Transverse colon (tissue), 4 donors: ENCODE measurements around the gene PAX5. TPM values are rescaled to one million over a fixed set of nuclear protein-coding genes. Genes with fewer than 3 reads are reported as not detected.

Experiments used
- DNase-seq: peaks from one replicate; pipeline ENCODE4 v3.0.0-alpha.2; 2019
- H3K27ac ChIP-seq, 4 donors: fragments of 200-600 bp; sonication (generic); 2 replicates each; pipeline ENCODE4 v1.5.1; 2016 to 2018; ENCODE audit warnings: inconsistent platforms in 4 of 4
- H3K27me3 ChIP-seq: fragments of 200-600 bp; sonication (generic); 2 replicates; pipeline ENCODE4 v1.5.1; 2017; ENCODE audit warnings: inconsistent platforms
- H3K36me3 ChIP-seq, 4 donors: fragments of 200-600 bp; sonication (generic); 2 replicates each; pipeline ENCODE4 v1.5.1; 2017 to 2019; ENCODE audit warnings: inconsistent platforms in 4 of 4
- H3K4me1 ChIP-seq, 4 donors: fragments of 200-600 bp; sonication (generic); 2 replicates each; pipeline ENCODE4 v1.5.1; 2017 to 2020; ENCODE audit warnings: inconsistent platforms in 4 of 4
- H3K4me3 ChIP-seq, 4 donors: fragments of 200-600 bp; sonication (generic); 1 replicate in 1 of 4; 2 replicates in 3 of 4; pipeline versions ENCODE4 v1.5.1 to v1.6.1; 2017 to 2019; ENCODE audit warnings: inconsistent platforms in 4 of 4
- H3K9me3 ChIP-seq, 2 donors: fragments of 200-600 bp; sonication (generic); 2 replicates each; pipeline ENCODE4 v1.5.1; 2017 to 2019; ENCODE audit warnings: inconsistent platforms in 2 of 2
- EP300 ChIP-seq: sonication (generic); formaldehyde crosslinking; IDR thresholded peaks from one replicate; pipeline ENCODE4 v1.6.1; 2017; ENCODE audit warnings: antibody characterized with exemption, low read depth
- POLR2A ChIP-seq: fragments of 450-650 bp; IDR thresholded peaks from one replicate; pipeline ENCODE4 v1.6.1; 2016; ENCODE audit warnings: antibody characterized with exemption, mild to moderate bottlenecking, moderate library complexity
- POLR2AphosphoS5 ChIP-seq, 3 donors: sonication (generic); formaldehyde crosslinking; IDR thresholded peaks; one replicate each; pipeline ENCODE4 v1.6.1; 2016; ENCODE audit warnings: antibody characterized with exemption in 3 of 3
- WGBS, 2 donors: methylation state at CpG; one replicate each; pipeline ENCODE4 v1.1.5; 2018; ENCODE audit warnings: low coverage in 1 of 2; 5-methylcytosine and 5-hydroxymethylcytosine counted together
- in situ Hi-C, 4 donors: fragments of 200-750 bp; cut with MboI; loops; one replicate each; pipeline versions ENCODE4 v1.15.0 to v1.15.1; 2017; ENCODE audit warnings: low sequenced_read_pairs in 3 of 4, low pct_ligation_motif_present in 1 of 4, low pct_unique_long_range_greater_than_20kb in 1 of 4
- intact Hi-C: fragments of 100-400 bp; cut with DNase I; formaldehyde crosslinking; loops from one replicate; pipeline ENCODE4 v1.15.1; 2023; ENCODE audit warnings: low total_unique reads
- total RNA-seq, 4 donors: library from RNA; depleted of rRNA; stranded (reverse); fragments of >200 nt; gene quantifications; one replicate each; pipeline ENCODE4 v1.1.0, GENCODE V29; 2016
- TF ChIP-seq, protein P1 (sequence below), 5 experiments: fragments of 200-600 bp in 3 of 5; fragments of 450-650 bp in 2 of 5; sonication (generic) in 3 of 5; IDR thresholded peaks; 1 replicate in 2 of 5; 2 replicates in 3 of 5; pipeline ENCODE4 v1.5.1; 2016 to 2017; ENCODE audit warnings: antibody characterized with exemption in 5 of 5, inconsistent platforms in 3 of 5, mild to moderate bottlenecking in 2 of 5, moderate library complexity in 1 of 5

PAX5 gene
- total RNA-seq, 4 donors from 2014 or later = 2.4 to 3.7 TPM; not detected in 2

DNA sequence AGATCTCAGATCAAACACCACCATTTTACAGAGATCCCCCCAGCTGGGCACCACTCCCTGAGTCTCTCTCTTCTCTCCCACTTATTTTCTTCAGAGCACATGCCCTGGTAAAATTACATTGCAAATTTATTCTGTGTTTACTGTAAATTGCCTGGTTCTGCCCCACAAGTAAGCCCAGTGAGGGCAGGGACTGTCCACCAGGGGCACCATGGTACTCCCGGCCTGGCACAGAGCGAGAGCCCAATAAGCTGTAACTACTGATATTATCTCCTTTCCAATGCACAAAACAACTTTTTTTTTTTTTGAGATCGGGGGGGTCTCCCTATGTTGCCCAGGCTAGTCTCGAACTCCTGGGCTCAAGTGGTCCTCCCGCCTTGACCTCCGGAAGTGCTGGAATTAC, 123.0 kb downstream of the PAX5 start:
- DNase-seq = no peak

DNA sequence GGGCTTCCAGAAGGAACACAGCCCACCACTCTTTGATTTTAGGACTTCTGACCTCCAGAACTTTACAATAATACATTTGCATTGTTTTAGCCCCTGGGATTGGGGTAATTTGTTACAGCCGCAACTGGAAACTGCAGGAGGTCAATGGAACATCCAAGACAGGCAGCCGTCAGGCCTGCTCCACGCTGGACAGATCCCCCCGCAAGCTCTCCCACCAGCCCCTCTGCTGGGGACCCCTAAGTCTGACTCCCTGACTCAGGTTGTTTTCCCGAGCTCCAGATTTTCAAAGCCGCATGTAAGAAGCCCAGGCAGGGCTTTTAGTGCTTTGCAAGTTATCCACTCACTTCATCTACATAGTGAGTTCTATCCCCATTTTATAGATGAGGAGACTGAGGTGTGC, 127.6 kb downstream of the PAX5 start:
- no peaks in the 10 kb centered on the region for H3K4me1 ChIP-seq
- H3K27me3 ChIP-seq = peaks cover 23% of the 10 kb centered on the region
- TF ChIP-seq, protein P1, sequence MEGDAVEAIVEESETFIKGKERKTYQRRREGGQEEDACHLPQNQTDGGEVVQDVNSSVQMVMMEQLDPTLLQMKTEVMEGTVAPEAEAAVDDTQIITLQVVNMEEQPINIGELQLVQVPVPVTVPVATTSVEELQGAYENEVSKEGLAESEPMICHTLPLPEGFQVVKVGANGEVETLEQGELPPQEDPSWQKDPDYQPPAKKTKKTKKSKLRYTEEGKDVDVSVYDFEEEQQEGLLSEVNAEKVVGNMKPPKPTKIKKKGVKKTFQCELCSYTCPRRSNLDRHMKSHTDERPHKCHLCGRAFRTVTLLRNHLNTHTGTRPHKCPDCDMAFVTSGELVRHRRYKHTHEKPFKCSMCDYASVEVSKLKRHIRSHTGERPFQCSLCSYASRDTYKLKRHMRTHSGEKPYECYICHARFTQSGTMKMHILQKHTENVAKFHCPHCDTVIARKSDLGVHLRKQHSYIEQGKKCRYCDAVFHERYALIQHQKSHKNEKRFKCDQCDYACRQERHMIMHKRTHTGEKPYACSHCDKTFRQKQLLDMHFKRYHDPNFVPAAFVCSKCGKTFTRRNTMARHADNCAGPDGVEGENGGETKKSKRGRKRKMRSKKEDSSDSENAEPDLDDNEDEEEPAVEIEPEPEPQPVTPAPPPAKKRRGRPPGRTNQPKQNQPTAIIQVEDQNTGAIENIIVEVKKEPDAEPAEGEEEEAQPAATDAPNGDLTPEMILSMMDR (IDR thresholded peaks at IDR 0.05) = no peak
- no peak for TF ChIP-seq POLR2A
- TF ChIP-seq EP300 = no peak
- TF ChIP-seq POLR2AphosphoS5 (IDR thresholded peaks at IDR 0.05) = no peak
- no peak overlapping the region for H3K4me3 ChIP-seq
- no peaks in the 10 kb centered on the region for H3K36me3 ChIP-seq
- intact Hi-C loops = no loop called here
- H3K27ac ChIP-seq = no peak overlapping the region
- WGBS, 2 donors = 92% methylated on average over 6 of the region's 6 CpGs; no CpG with 5 or more reads in 1 of the 2 donors
- in situ Hi-C loops = no loop called here
- H3K9me3 ChIP-seq = no peaks in the 10 kb centered on the region
- DNase-seq = no peak

More for the DNA sequence above, 123.0 kb downstream of the PAX5 start:
- WGBS, 2 donors = 77 to 95% methylated on average over 2 to 6 of the region's 6 CpGs
- H3K4me1 ChIP-seq = no peaks in the 10 kb centered on the region
- no peak overlapping the region for H3K27ac ChIP-seq
- H3K27me3 ChIP-seq = peaks cover 28% of the 10 kb centered on the region
- in situ Hi-C loops (no loop called here), intact Hi-C loops (no loop called here)
- no peak for TF ChIP-seq EP300
- TF ChIP-seq, protein P1 (IDR thresholded peaks at IDR 0.05) = no peak
- no peak for TF ChIP-seq POLR2A
- TF ChIP-seq POLR2AphosphoS5 (IDR thresholded peaks at IDR 0.05) = no peak
- no peak overlapping the region for H3K4me3 ChIP-seq
- peaks cover 0 to 8% of the 10 kb centered on the region in 2 donors for H3K9me3 ChIP-seq
- no peaks in the 10 kb centered on the region for H3K36me3 ChIP-seq

DNA sequence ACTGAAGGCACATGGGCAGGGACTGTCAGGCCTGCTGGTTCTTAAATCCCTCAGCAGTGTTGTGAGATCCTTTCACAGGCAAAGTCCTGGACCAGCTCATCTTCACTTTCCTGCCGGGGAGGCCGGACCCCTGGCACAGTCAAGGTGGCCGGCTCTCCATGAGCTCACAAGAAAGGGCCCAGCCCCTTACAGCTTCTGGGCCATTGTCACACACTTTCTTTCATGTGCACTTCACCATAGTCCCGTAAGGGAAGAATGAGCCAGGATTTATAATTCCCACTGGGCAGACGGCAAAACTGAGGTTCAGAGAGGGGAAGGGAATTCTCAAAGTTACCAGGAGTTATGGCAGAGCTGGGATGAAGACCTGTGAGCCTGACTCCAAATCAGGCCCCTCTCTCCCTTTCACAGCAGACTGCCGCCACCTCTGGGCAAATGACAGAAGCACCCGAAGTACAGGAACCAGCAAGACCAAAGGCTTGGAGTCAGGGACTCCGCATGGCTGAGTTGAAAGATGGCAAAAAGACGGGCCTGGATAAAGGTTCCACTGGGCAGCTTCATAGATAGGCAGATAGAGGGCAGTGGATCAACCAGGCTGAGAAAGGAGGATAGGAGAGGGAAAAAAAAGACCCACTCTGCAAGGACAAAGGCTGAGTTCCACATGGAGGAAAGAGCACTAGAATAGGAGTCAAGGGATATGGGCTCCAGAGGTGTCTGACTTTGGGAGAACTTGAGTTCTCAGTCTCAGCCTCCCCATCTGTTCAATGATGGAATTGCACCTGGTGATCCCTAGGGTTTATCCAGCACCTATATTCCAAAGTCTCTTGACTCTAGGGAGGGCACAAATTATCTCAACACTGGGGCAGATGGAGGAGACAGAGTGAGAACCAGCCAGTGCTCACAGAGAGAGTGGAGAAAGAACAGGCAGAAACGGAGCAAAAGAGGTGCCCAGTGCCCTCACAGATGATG, 128.7 kb downstream of the PAX5 start:
- Histone ChIP-seq H3K4me3 (no peak overlapping the region), H3K4me1 (no peaks in the 10 kb centered on the region), H3K27ac (no peak overlapping the region), H3K27me3 (peaks cover 18% of the 10 kb centered on the region), H3K9me3 (no peaks in the 10 kb centered on the region), H3K36me3 (no peaks in the 10 kb centered on the region)
- intact Hi-C loops (no loop called here), in situ Hi-C loops (no loop called here)
- DNase-seq = no peak
- 80% methylated on average over 10 of the region's 10 CpGs; no CpG with 5 or more reads in 1 of the 2 donors for WGBS, 2 donors
- TF ChIP-seq EP300 = no peak
- no peak for TF ChIP-seq POLR2A
- TF ChIP-seq, protein P1 (IDR thresholded peaks at IDR 0.05) = no peak
- no peak for TF ChIP-seq POLR2AphosphoS5 (IDR thresholded peaks at IDR 0.05)

DNA sequence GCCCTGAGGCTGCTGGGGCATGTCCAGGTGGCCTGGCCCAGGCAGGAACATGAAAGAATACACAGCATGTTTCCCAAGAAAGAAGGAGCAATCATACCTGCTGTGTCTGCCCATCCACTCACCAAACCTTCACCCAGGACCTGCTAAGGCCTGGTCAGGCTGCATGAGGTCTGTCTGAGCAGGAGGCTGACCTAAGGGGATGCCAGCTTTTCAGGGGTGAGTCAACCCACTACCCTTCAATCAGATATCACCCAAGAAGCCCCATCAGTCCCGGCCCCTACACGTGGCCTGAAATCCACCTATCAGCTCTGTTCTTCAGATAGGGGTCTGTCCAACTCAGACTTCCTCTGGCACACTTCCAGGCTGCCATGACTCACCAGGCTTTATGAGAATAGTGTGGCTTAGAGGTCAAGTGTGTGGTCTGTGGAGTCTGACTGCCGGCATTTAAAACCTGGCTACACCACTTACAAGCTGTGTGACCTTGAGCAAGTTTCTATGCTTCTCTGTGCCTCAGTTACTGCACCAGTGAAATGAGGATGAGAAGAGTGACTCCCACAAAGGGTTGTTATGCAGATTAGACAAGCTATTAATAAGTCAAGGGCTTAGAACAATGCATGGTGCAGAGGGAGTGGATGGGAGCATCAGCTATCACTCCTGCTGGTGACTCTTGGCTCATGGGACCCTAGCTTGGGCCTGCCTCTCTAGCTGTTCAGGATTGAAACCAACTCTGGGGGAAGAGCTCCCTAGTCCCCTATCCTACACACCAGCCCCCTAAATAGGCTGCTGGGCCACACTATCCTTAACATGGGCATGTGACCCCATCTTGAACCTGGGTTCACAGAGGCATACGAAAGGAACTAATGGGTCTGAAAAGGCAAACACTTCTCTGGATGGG, 130.3 kb downstream of the PAX5 start:
- whole genome bisulfite sequencing, 2 donors = 0 to 62% methylated on average over 1 to 4 of the region's 4 CpGs
- H3K36me3 ChIP-seq = no peaks in the 10 kb centered on the region
- H3K4me3 ChIP-seq = no peak overlapping the region
- no peak overlapping the region for H3K27ac ChIP-seq
- H3K27me3 ChIP-seq = peaks cover 22% of the 10 kb centered on the region
- in situ Hi-C loops = no loop called here
- intact Hi-C loops = no loop called here
- no peaks in the 10 kb centered on the region for H3K4me1 ChIP-seq
- H3K9me3 ChIP-seq = no peaks in the 10 kb centered on the region
- no peak for DNase-seq
- TF ChIP-seq POLR2A (no peak), EP300 (no peak), POLR2AphosphoS5 (IDR thresholded peaks at IDR 0.05) (no peak)
- TF ChIP-seq, protein P1 (IDR thresholded peaks at IDR 0.05) = no peak
